Erythroblast (primary cell): ENCODE measurements around the gene CCNY.

Experiments
- GATA1 ChIP-seq: IDR thresholded peaks from 2 replicates; pipeline ENCODE4 v1.6.1; 2011; ENCODE audit warnings: low read depth, mild to moderate bottlenecking, control low read depth, low read length, moderate library complexity
- POLR2A ChIP-seq: IDR thresholded peaks from 2 replicates; pipeline ENCODE4 v1.6.1; 2011; ENCODE audit warnings: mild to moderate bottlenecking, low read length

DNA sequence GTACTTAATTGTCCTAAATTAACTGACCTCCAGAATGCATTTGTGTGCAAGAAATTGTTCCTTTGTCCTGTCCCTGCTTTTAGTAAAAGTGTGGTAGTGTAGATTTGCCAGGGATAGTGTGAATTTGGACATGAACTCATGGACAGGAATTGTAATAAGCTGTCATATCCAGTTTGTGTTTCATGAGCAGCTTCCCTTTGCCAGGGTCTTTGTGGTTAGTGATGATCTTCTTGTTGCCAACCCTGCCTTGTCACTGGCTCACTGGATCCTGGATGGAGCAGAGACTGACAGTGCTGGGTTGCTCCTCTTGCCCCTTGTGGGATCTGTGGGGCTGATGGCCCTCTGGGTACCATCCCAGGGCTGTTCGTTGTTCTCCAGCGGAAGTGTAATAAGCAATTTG, 110.1 kb downstream of the CCNY start:
- no peak for TF ChIP-seq POLR2A
- no peak for TF ChIP-seq GATA1
